ENCODE measurements around the gene CAMKK2. TPM values are rescaled to one million over a fixed set of nuclear protein-coding genes. Genes with fewer than 3 reads are reported as not detected.
A peak's percentile ranks its signal among the peaks of the same experiment; 100 is the strongest.

The CAMKK2 gene
- total RNA-seq, 1 experiment from 2014 or later, result 24.7 TPM

GRCh38 chr12:121189619-121190155, 106.8 kb downstream of the CAMKK2 start:
- H2BK12ac ChIP-seq (ENCODE audit: insufficient read length, low read depth, low read length), result no peak overlapping the region
- no peaks in the 10 kb centered on the region for H3K36me3 Mint-ChIP-seq (ENCODE audit: insufficient read depth in 1 of 3, low read depth in 3 of 3)
- H4K91ac ChIP-seq (ENCODE audit: insufficient read length, low read depth, low read length), result no peak overlapping the region
- H2BK120ac ChIP-seq (ENCODE audit: low read depth, low read length, poor library complexity, severe bottlenecking), result no peak overlapping the region
- peaks cover 3 to 7% of the 10 kb centered on the region in 2 experiments; a peak in 2 of 4 replicates for H3K4me1 Mint-ChIP-seq
- no peaks in the 10 kb centered on the region for H3K9me3 Mint-ChIP-seq
- no peaks in the 10 kb centered on the region for H3K27me3 ChIP-seq (ENCODE audit: insufficient read depth, low read length)
- no peak overlapping the region for H2BK15ac ChIP-seq (ENCODE audit: low read depth, low read length)
- no CpG with 5 or more reads among the region's 9 CpGs for WGBS (ENCODE audit: extremely low coverage, insufficient read length, low lambda C conversion rate)
- H3K14ac ChIP-seq (ENCODE audit: insufficient read depth, low read length), result no peak overlapping the region; the same call in 1 of the 2 replicates
- H2AK5ac ChIP-seq (ENCODE audit: insufficient read length, low read length), result no peak overlapping the region
- no peak overlapping the region for H4K8ac ChIP-seq (replicated peaks; ENCODE audit: insufficient read length, low read depth, low read length)
- no peak overlapping the region for H3K4ac ChIP-seq (ENCODE audit: low read depth, low read length)
- H3T11ph ChIP-seq (ENCODE audit: low read length), result no peak overlapping the region
- no peaks in the 10 kb centered on the region for H4K20me1 ChIP-seq (ENCODE audit: control insufficient read depth, insufficient read depth, insufficient read length)
- H3K27me3 Mint-ChIP-seq (ENCODE audit: low read depth), result no peaks in the 10 kb centered on the region; the same call in 1 of the 2 replicates
- no peak overlapping the region for H2BK20ac ChIP-seq (ENCODE audit: low read depth, low read length, poor library complexity, severe bottlenecking)
- H4K5ac ChIP-seq (ENCODE audit: insufficient read length, low read depth, low read length), result no peak overlapping the region
- H3K4me1 ChIP-seq (ENCODE audit: insufficient read depth, low read length), result no peaks in the 10 kb centered on the region
- H3K4me3 Mint-ChIP-seq, result no peak overlapping the region
- no peaks in the 10 kb centered on the region for H3K79me1 ChIP-seq (ENCODE audit: insufficient read depth, low read depth, low read length, poor library complexity, severe bottlenecking)
- no peaks in the 10 kb centered on the region for H3K79me2 ChIP-seq (ENCODE audit: insufficient read depth, low read length)
- H3K56ac ChIP-seq (ENCODE audit: insufficient read length, low read depth, low read length), result no peak overlapping the region
- no peak overlapping the region for H3K9ac ChIP-seq (ENCODE audit: extremely low read depth, insufficient read length, low read length)
- no peak overlapping the region for H2AFZ ChIP-seq (ENCODE audit: low read length)
- H3K9me3 ChIP-seq (ENCODE audit: control insufficient read depth, low read depth, low read length), result no peaks in the 10 kb centered on the region
- TF ChIP-seq CTCF (conservative IDR thresholded peaks at IDR 0.05), result no peak
- H3K23me2 ChIP-seq (ENCODE audit: insufficient read length, low read depth, low read length, poor library complexity, severe bottlenecking), result no peaks in the 10 kb centered on the region
- H3K27ac ChIP-seq (ENCODE audit: insufficient read length, low read depth, low read length), result no peak overlapping the region
- no peak overlapping the region for H3K23ac ChIP-seq (ENCODE audit: insufficient read length, low read depth, low read length)
- peak overlapping the region in 1 of 3 experiments; percentile 27; a peak in 1 of 7 replicates for H3K27ac Mint-ChIP-seq
- no peak overlapping the region for H3K18ac ChIP-seq (ENCODE audit: insufficient read length, low read depth, low read length)
- no peak overlapping the region for H2BK5ac ChIP-seq (ENCODE audit: insufficient read length, low read length)
- no peak for DNase-seq
- no peak overlapping the region for H3K4me2 ChIP-seq (ENCODE audit: insufficient read depth, insufficient read length, low read length)
